Keratinocyte (primary cell): Measurements from ENCODE around the gene TTC31. TPM values are rescaled to one million over a fixed set of nuclear protein-coding genes. Genes with fewer than 3 reads are reported as not detected.

ENCODE experiments used
- DNase-seq: peaks from one replicate; pipeline ENCODE4 v3.0.0-alpha.2; 2011; ENCODE audit warnings: low read depth, missing footprints, low spot score
- FAIRE-seq: peaks from 2 replicates; lab custom pipeline; 2011; peaks lifted over from hg19 to GRCh38; lab: Jason Lieb, UNC
- H2AFZ ChIP-seq: 2 replicates; pipeline ENCODE4 v1.6.0; 2012; ENCODE audit warnings: low read length, control low read depth, inconsistent platforms; ENCODE audit not compliant: control insufficient read depth
- H3K27ac ChIP-seq: 2 replicates; pipeline ENCODE4 v1.5.1; 2011; ENCODE audit warnings: low read length; ENCODE audit not compliant: control insufficient read depth, insufficient read depth
- H3K27me3 ChIP-seq: 3 replicates; pipeline ENCODE4 v1.6.0; 2011; ENCODE audit warnings: low read length; ENCODE audit not compliant: control insufficient read depth, insufficient read depth; ENCODE audit errors: extremely low read depth
- H3K36me3 ChIP-seq, 2 experiments: 2 replicates in 1 of 2; 3 replicates in 1 of 2; pipeline ENCODE4 v1.5.1; 2011; ENCODE audit warnings: low read length in 2 of 2, mild to moderate bottlenecking in 1 of 2; ENCODE audit not compliant: control insufficient read depth in 2 of 2, insufficient read depth in 2 of 2; ENCODE audit errors: extremely low read depth in 1 of 2
- H3K4me1 ChIP-seq: 3 replicates; pipeline ENCODE4 v1.5.1; 2011; ENCODE audit warnings: low read length; ENCODE audit not compliant: control insufficient read depth, insufficient read depth; ENCODE audit errors: extremely low read depth
- H3K4me2 ChIP-seq: 3 replicates; pipeline ENCODE4 v1.6.0; 2011; ENCODE audit warnings: low read depth, low read length; ENCODE audit not compliant: control insufficient read depth, insufficient read depth; ENCODE audit errors: extremely low read depth
- H3K4me3 ChIP-seq, 3 experiments: fragments of 200-600 bp in 1 of 3; sonication (generic) in 1 of 3; 2 replicates in 2 of 3; 3 replicates in 1 of 3; pipeline ENCODE4 v1.5.1; 2011 to 2016; ENCODE audit warnings: low read length in 3 of 3, mild to moderate bottlenecking in 3 of 3, control low read depth in 2 of 3, inconsistent platforms in 1 of 3, low read depth in 1 of 3, mixed read lengths in 1 of 3, mixed run types in 1 of 3, moderate library complexity in 1 of 3; ENCODE audit not compliant: control insufficient read depth in 2 of 3, insufficient read depth in 2 of 3; ENCODE audit errors: extremely low read depth in 1 of 3
- H3K79me2 ChIP-seq: 2 replicates; pipeline ENCODE4 v1.6.0; 2012; ENCODE audit warnings: low read length; ENCODE audit not compliant: control insufficient read depth, insufficient read depth
- H3K9ac ChIP-seq: 3 replicates; pipeline ENCODE4 v1.6.0; 2011; ENCODE audit warnings: low read length; ENCODE audit not compliant: control insufficient read depth, insufficient read depth; ENCODE audit errors: extremely low read depth
- H3K9me1 ChIP-seq: 3 replicates; pipeline ENCODE4 v1.6.0; 2011; ENCODE audit warnings: low read length; ENCODE audit not compliant: control insufficient read depth, insufficient read depth; ENCODE audit errors: extremely low read depth
- H3K9me3 ChIP-seq: 2 replicates; pipeline ENCODE4 v1.5.1; 2012; ENCODE audit warnings: low read depth, low read length; ENCODE audit not compliant: control insufficient read depth
- H4K20me1 ChIP-seq: 3 replicates; pipeline ENCODE4 v1.6.0; 2011; ENCODE audit warnings: low read length; ENCODE audit not compliant: control insufficient read depth, insufficient read depth; ENCODE audit errors: extremely low read depth
- CTCF ChIP-seq, 3 experiments: IDR thresholded peaks in 1 of 3; conservative IDR thresholded peaks in 1 of 3; optimal IDR thresholded peaks in 1 of 3; 2 replicates in 2 of 3; 3 replicates in 1 of 3; pipeline versions ENCODE3 to v1.5.1; 2011; ENCODE audit warnings: low read length in 3 of 3, mild to moderate bottlenecking in 3 of 3, moderate library complexity in 2 of 3, control low read depth in 1 of 3, inconsistent platforms in 1 of 3; ENCODE audit not compliant: insufficient read depth in 2 of 3; ENCODE audit errors: extremely low read depth in 1 of 3
- EZH2 ChIP-seq: IDR thresholded peaks from one replicate; pipeline ENCODE4 v1.6.1; 2012; ENCODE audit warnings: inconsistent platforms, mild to moderate bottlenecking, low read length, moderate library complexity
- dilution Hi-C: fragments of 300-500 bp; cut with MboI; formaldehyde crosslinking; loops from one replicate; pipeline ENCODE4 v1.7.0; 2020; ENCODE audit warnings: low sequenced_read_pairs; ENCODE audit not compliant: extremely low pct_ligation_motif_present
- polyA plus RNA-seq, 5 experiments: library from polyadenylated mRNA; depleted of rRNA in 3 of 5; stranded (reverse) in 3 of 5; stranded (forward) in 1 of 5; unstranded in 1 of 5; fragments of >200 nt; gene quantifications; 1 replicate in 1 of 5; 2 replicates in 3 of 5; 3 replicates in 1 of 5; pipeline versions ENCODE4 v1.2.1 to v1.2.3, GENCODE V29; 2011 to 2012; ENCODE audit warnings: missing spikeins in 2 of 5, low read depth in 1 of 5, low replicate concordance in 1 of 5

TTC31 gene
- polyA plus RNA-seq, 1 donor (not counting 4 experiments of a cell fraction or from before 2014, with no cell fraction given): 16.8 TPM

GRCh38 chr2:74542978-74543377 is 60.1 kb downstream of the TTC31 start:
- no peak for FAIRE-seq

More at GRCh38 chr2:74542978-74543377, 60.1 kb downstream of the TTC31 start:
- Histone ChIP-seq H3K9me1 (no peaks in the 10 kb centered on the region), H3K9me3 (no peaks in the 10 kb centered on the region), H3K27me3 (no peaks in the 10 kb centered on the region), H3K4me2 (no peak overlapping the region), H3K4me1 (no peaks in the 10 kb centered on the region), H3K9ac (no peak overlapping the region), H3K27ac (no peak overlapping the region), H3K4me3 (no peak overlapping the region), H4K20me1 (no peaks in the 10 kb centered on the region), H3K79me2 (no peaks in the 10 kb centered on the region), H2AFZ (no peak overlapping the region), H3K36me3 (no peaks in the 10 kb centered on the region)
- no peak for TF ChIP-seq CTCF (optimal IDR thresholded peaks at IDR 0.05 in 1 of 3, IDR thresholded peaks at IDR 0.05 in 1 of 3, conservative IDR thresholded peaks at IDR 0.05 in 1 of 3; ENCODE audit: extremely low read depth in 1 of 3, insufficient read depth in 2 of 3, low read length in 3 of 3)
- TF ChIP-seq EZH2: no peak
- no peak for DNase-seq
- dilution Hi-C loops: no loop called here

Other genes with a start within 250 kb of the TTC31 start
- 0.08 to 0.45 TPM (median 0.22 TPM) in 3 replicates for gene SLC4A5, start 139.7 kb upstream of the TTC31 start, polyA plus RNA-seq
- 110 to 137 TPM (median 119 TPM) in 3 replicates for gene DCTN1, start 102.8 kb upstream of the TTC31 start, polyA plus RNA-seq
- gene C2orf81, start 61.5 kb upstream of the TTC31 start, polyA plus RNA-seq: 0.58 to 1.5 TPM (median 0.89 TPM) in 3 replicates
- gene WDR54, start 61.4 kb upstream of the TTC31 start, polyA plus RNA-seq: 35.2 to 54.6 TPM (median 35.2 TPM) in 3 replicates
- 110 to 180 TPM (median 145 TPM) in 3 replicates for gene RTKN, start 41.1 kb upstream of the TTC31 start, polyA plus RNA-seq
- gene INO80B, start 28.0 kb upstream of the TTC31 start, polyA plus RNA-seq: 16.8 to 23.9 TPM (median 18.8 TPM) in 3 replicates
- gene WBP1, start 24.6 kb upstream of the TTC31 start, polyA plus RNA-seq: 72.3 to 143 TPM (median 75.5 TPM) in 3 replicates
- gene MOGS, start 17.7 kb upstream of the TTC31 start, polyA plus RNA-seq: 52.8 to 72.0 TPM (median 63.1 TPM) in 3 replicates
- gene MRPL53, start 10.4 kb upstream of the TTC31 start, polyA plus RNA-seq: 28.5 to 31.0 TPM (median 29.0 TPM) in 3 replicates
- 4.7 to 6.7 TPM (median 5.8 TPM) in 3 replicates for gene CCDC142, start 83 bp upstream of the TTC31 start, polyA plus RNA-seq
- gene LBX2, start 16.5 kb downstream of the TTC31 start, polyA plus RNA-seq: 0.09 to 0.11 TPM (median 0.10 TPM) in 3 replicates
- 29.1 to 42.2 TPM (median 33.6 TPM) in 3 replicates for gene PCGF1, start 24.6 kb downstream of the TTC31 start, polyA plus RNA-seq
- gene TLX2, start 31.4 kb downstream of the TTC31 start, polyA plus RNA-seq: not detected in 3 replicates
- gene DQX1, start 43.1 kb downstream of the TTC31 start, polyA plus RNA-seq: 5.7 to 10.2 TPM (median 5.9 TPM) in 3 replicates
- 94.9 to 141 TPM (median 114 TPM) in 3 replicates for gene AUP1, start 46.6 kb downstream of the TTC31 start, polyA plus RNA-seq
- 25.5 to 30.8 TPM (median 27.8 TPM) in 3 replicates for gene HTRA2, start 46.9 kb downstream of the TTC31 start, polyA plus RNA-seq
- gene LOXL3, start 70.9 kb downstream of the TTC31 start, polyA plus RNA-seq: 0.21 to 0.57 TPM (median 0.26 TPM) in 3 replicates
- gene DOK1, start 71.6 kb downstream of the TTC31 start, polyA plus RNA-seq: 0.97 to 2.0 TPM (median 0.99 TPM) in 3 replicates
- 0.19 to 0.26 TPM (median 0.21 TPM) in 3 replicates for gene M1AP, start 165.2 kb downstream of the TTC31 start, polyA plus RNA-seq
- 8.0 to 10.7 TPM (median 8.6 TPM) in 3 replicates for gene SEMA4F, start 171.2 kb downstream of the TTC31 start, polyA plus RNA-seq